Lower lobe of right lung (tissue), 2 donors: ENCODE results near the gene DCUN1D5. TPM values are rescaled to one million over a fixed set of nuclear protein-coding genes. Genes with fewer than 3 reads are reported as not detected.
A peak's percentile ranks its signal among the peaks of the same experiment; 100 is the strongest.

Source experiments
- ATAC-seq, 2 donors: fragments of 200-7000 bp; cut with Tn5 transposase; one replicate each; pipeline ENCODE4 v1.9.1; 2020 to 2022; ENCODE audit warnings: mild to moderate bottlenecking in 2 of 2, moderate library complexity in 2 of 2
- DNase-seq: peaks from one replicate; pipeline ENCODE4 v3.0.0-alpha.2; 2020
- H3K27ac ChIP-seq: fragments of 200-600 bp; one replicate; pipeline ENCODE4 v1.8.0; 2022
- H3K27me3 ChIP-seq: fragments of 200-600 bp; one replicate; pipeline ENCODE4 v1.8.0; 2022; ENCODE audit warnings: low read depth
- H3K36me3 ChIP-seq: fragments of 200-600 bp; one replicate; pipeline ENCODE4 v1.8.0; 2022; ENCODE audit warnings: mild to moderate bottlenecking
- H3K4me1 ChIP-seq: fragments of 200-600 bp; one replicate; pipeline ENCODE4 v1.8.0; 2022
- H3K4me3 ChIP-seq: fragments of 200-600 bp; one replicate; pipeline ENCODE4 v1.8.0; 2022; ENCODE audit warnings: mild to moderate bottlenecking
- H3K9me3 ChIP-seq: fragments of 200-600 bp; one replicate; pipeline ENCODE4 v1.8.0; 2022
- CTCF ChIP-seq: fragments of 200-600 bp; IDR thresholded peaks from one replicate; pipeline ENCODE4 v1.8.0; 2022; ENCODE audit warnings: antibody characterized with exemption, mild to moderate bottlenecking
- intact Hi-C: fragments of 100-400 bp; cut with DNase I; formaldehyde crosslinking; loops from one replicate; pipeline ENCODE4 v1.11.0; 2022
- total RNA-seq: library from RNA; stranded (reverse); fragmentation: NEBNext Ultra II Directional; extraction: Animal tissue kit (Norgen Biotek cat#: 25700); gene quantifications from one replicate; pipeline ENCODE4 v1.2.1, GENCODE V29; 2021
- donor health status: DM: no; HTN: yes; CAD: no; lungs with severe emphysema.

DCUN1D5 gene
- total RNA-seq, 1 donor from 2014 or later, result 18.1 TPM

- peaks cover 17% of the 10 kb centered on the region for H3K36me3 ChIP-seq
- intact Hi-C loops, result no loop called here
- DNase-seq (no peak), ATAC-seq (peak in 1 of 2 donors; percentile 67)
- TF ChIP-seq CTCF, result peak; percentile 64
- no peaks in the 10 kb centered on the region for H3K4me1 ChIP-seq
- H3K27ac ChIP-seq, result no peak overlapping the region
- no peaks in the 10 kb centered on the region for H3K27me3 ChIP-seq
- H3K4me3 ChIP-seq, result no peak overlapping the region
- H3K9me3 ChIP-seq, result no peaks in the 10 kb centered on the region
Measured at GRCh38 chr11:103055221-103055890, 36.6 kb downstream of the DCUN1D5 start.

- no peak for TF ChIP-seq CTCF
- no peaks in the 10 kb centered on the region for H3K4me1 ChIP-seq
- intact Hi-C loops, result no loop called here
- peaks cover 11% of the 10 kb centered on the region for H3K36me3 ChIP-seq
- no peak overlapping the region for H3K4me3 ChIP-seq
- H3K27ac ChIP-seq, result no peak overlapping the region
- no peak for ATAC-seq
- no peak for DNase-seq
- H3K27me3 ChIP-seq, result no peaks in the 10 kb centered on the region
- no peaks in the 10 kb centered on the region for H3K9me3 ChIP-seq
Measured at GRCh38 chr11:103053997-103054396, 38.0 kb downstream of the DCUN1D5 start.

- H3K27me3 ChIP-seq, result no peaks in the 10 kb centered on the region
- DNase-seq, result no peak
- no peak for TF ChIP-seq CTCF
- no peak overlapping the region for H3K27ac ChIP-seq
- no peaks in the 10 kb centered on the region for H3K4me1 ChIP-seq
- ATAC-seq, result no peak
- H3K36me3 ChIP-seq, result peaks cover 4% of the 10 kb centered on the region
- H3K4me3 ChIP-seq, result no peak overlapping the region
- H3K9me3 ChIP-seq, result no peaks in the 10 kb centered on the region
- intact Hi-C loops, result no loop called here
Measured at GRCh38 chr11:103051981-103052380, 40.0 kb downstream of the DCUN1D5 start.

GRCh38 chr11:103051151-103051801, 40.7 kb downstream of the DCUN1D5 start:
- H3K4me1 ChIP-seq, result no peaks in the 10 kb centered on the region
- no peaks in the 10 kb centered on the region for H3K9me3 ChIP-seq
- no peak overlapping the region for H3K4me3 ChIP-seq
- no peaks in the 10 kb centered on the region for H3K36me3 ChIP-seq
- no peak for ATAC-seq
- H3K27me3 ChIP-seq, result no peaks in the 10 kb centered on the region
- no peak for DNase-seq
- intact Hi-C loops, result no loop called here
- H3K27ac ChIP-seq, result no peak overlapping the region
- no peak for TF ChIP-seq CTCF

GRCh38 chr11:103050351-103050750, 41.6 kb downstream of the DCUN1D5 start:
- DNase-seq (no peak), ATAC-seq (no peak)
- intact Hi-C loops, result no loop called here
- H3K9me3 ChIP-seq, result no peaks in the 10 kb centered on the region
- no peaks in the 10 kb centered on the region for H3K4me1 ChIP-seq
- H3K36me3 ChIP-seq, result no peaks in the 10 kb centered on the region
- no peak for TF ChIP-seq CTCF
- H3K27ac ChIP-seq, result no peak overlapping the region
- H3K27me3 ChIP-seq, result no peaks in the 10 kb centered on the region
- no peak overlapping the region for H3K4me3 ChIP-seq
